Panc1 (cell line): ENCODE results near the gene SLC5A2. TPM values are rescaled to one million over a fixed set of nuclear protein-coding genes. Genes with fewer than 3 reads are reported as not detected.

Source experiments
- ATAC-seq: fragments of 200-7000 bp; cut with Tn5 transposase; 2 replicates; pipeline ENCODE4 v1.9.1; 2020; ENCODE audit warnings: mild to moderate bottlenecking, moderate library complexity
- BruUV-seq: library from RNA; stranded (reverse); fragments of 400-500 nt; replicated peaks from 2 replicates; lab custom pipeline; 2021; lab: Mats Ljungman, UMichigan
- CTCF ChIA-PET: fragments of 300-600 bp; sonication (Branson Sonifier 250); formaldehyde crosslinking; loops from one replicate; lab custom pipeline; 2022; ENCODE audit warnings: antibody characterized with exemption; lab: Charles Lee
- POLR2A ChIA-PET: fragments of 300-600 bp; sonication (Branson Sonifier 250); formaldehyde crosslinking; loops from one replicate; lab custom pipeline; 2022; ENCODE audit warnings: antibody characterized with exemption; lab: Charles Lee
- DNase-seq: peaks from one replicate; pipeline ENCODE4 v3.0.0-alpha.2; 2010; ENCODE audit warnings: low read depth, low spot score
- H3K27ac ChIP-seq: 2 replicates; pipeline ENCODE4 v1.5.1; 2011; ENCODE audit warnings: mild to moderate bottlenecking, low read length, inconsistent platforms
- H3K27me3 ChIP-seq: fragments of 200-500 bp; sonication (Bioruptor generic); 2 replicates; pipeline ENCODE4 v1.6.0; 2014; ENCODE audit warnings: low read length, inconsistent platforms; ENCODE audit not compliant: control insufficient read depth, insufficient read depth
- H3K36me3 ChIP-seq: fragments of 200-500 bp; sonication (Bioruptor generic); 2 replicates; pipeline ENCODE4 v1.5.1; 2014; ENCODE audit warnings: inconsistent platforms, mild to moderate bottlenecking, low read length, moderate library complexity; ENCODE audit not compliant: control insufficient read depth, insufficient read depth
- H3K4me1 ChIP-seq: 2 replicates; pipeline ENCODE4 v1.5.1; 2011; ENCODE audit warnings: inconsistent platforms, mild to moderate bottlenecking, low read length, moderate library complexity; ENCODE audit not compliant: control insufficient read depth, insufficient read depth
- H3K4me3 ChIP-seq, 2 experiments: 2 replicates each; pipeline ENCODE4 v1.5.1; 2011 to 2012; ENCODE audit warnings: low read depth in 2 of 2, low read length in 2 of 2, mild to moderate bottlenecking in 2 of 2, inconsistent platforms in 1 of 2, moderate library complexity in 1 of 2
- H3K9me3 ChIP-seq: fragments of 200-500 bp; sonication (Bioruptor generic); 2 replicates; pipeline ENCODE4 v1.5.1; 2014; ENCODE audit warnings: low read depth, mild to moderate bottlenecking, inconsistent platforms, low read length, moderate library complexity; ENCODE audit not compliant: control insufficient read depth, insufficient read depth
- CTCF ChIP-seq: fragments of 450-650 bp; IDR thresholded peaks from 2 replicates; pipeline ENCODE4 v1.5.1; 2017; ENCODE audit warnings: mild to moderate bottlenecking
- POLR2AphosphoS5 ChIP-seq: IDR thresholded peaks from 2 replicates; pipeline ENCODE4 v1.6.1; 2012; ENCODE audit warnings: mild to moderate bottlenecking, low read depth, low read length, moderate library complexity
- REST ChIP-seq, 2 experiments: IDR thresholded peaks; 2 replicates each; pipeline ENCODE4 v1.6.1; 2011 to 2012; ENCODE audit warnings: low read depth in 2 of 2, control low read depth in 1 of 2, low read length in 1 of 2, mild to moderate bottlenecking in 1 of 2, moderate library complexity in 1 of 2; ENCODE audit not compliant: insufficient read depth in 1 of 2
- SIN3A ChIP-seq: IDR thresholded peaks from 2 replicates; pipeline ENCODE4 v1.6.1; 2012; ENCODE audit warnings: low read depth, mild to moderate bottlenecking, low read length, moderate library complexity, borderline replicate concordance; ENCODE audit not compliant: insufficient read depth
- TCF7L2 ChIP-seq: IDR thresholded peaks from 2 replicates; pipeline ENCODE4 v1.6.1; 2011; ENCODE audit warnings: mild to moderate bottlenecking, low read depth, low read length, inconsistent platforms
- in situ Hi-C: cut with HindIII; loops from 2 replicates; pipeline ENCODE4 v1.10.0; 2016; ENCODE audit warnings: low sequenced_read_pairs, low pct_unique_long_range_greater_than_20kb
- intact Hi-C: fragments of 100-400 bp; cut with micrococcal nuclease; formaldehyde crosslinking; loops from one replicate; pipeline ENCODE4 v1.10.0; 2022; ENCODE audit not compliant: unreplicated experiment
- total RNA-seq: library from RNA; stranded (reverse); gene quantifications from one replicate; pipeline ENCODE4 v1.2.1, GENCODE V29; 2021; ENCODE audit not compliant: unreplicated experiment

Gene SLC5A2
- total RNA-seq, 1 experiment from 2014 or later, result 0.15 TPM

- intact Hi-C loops, result loop anchor here (5.0 kb wide), 1 partner anchor 407 kb away; no protein-coding TSS in a partner anchor
- ATAC-seq (peak; percentile 90), DNase-seq (peak; percentile 97)
- H3K4me3 ChIP-seq, result peak overlapping the region; percentile 78 to 93
- CTCF ChIA-PET, result interaction anchor here (0.6 to 1.2 kb wide), 5 partner anchors 12 to 287 kb away, joined by 3 to 6 read pairs (median 4); no protein-coding TSS in a partner anchor
- no TSS peak for BruUV-seq
- TF ChIP-seq TCF7L2 (no peak), REST (IDR thresholded peaks at IDR 0.05; ENCODE audit: insufficient read depth in 1 of 2, low read depth in 2 of 2, low read length in 1 of 2) (no peak), POLR2AphosphoS5 (no peak; the same call in 1 of the 2 replicates), SIN3A (no peak), CTCF (no peak)
- in situ Hi-C loops, result no loop called here
- no peaks in the 10 kb centered on the region for H3K27me3 ChIP-seq
- H3K9me3 ChIP-seq, result no peaks in the 10 kb centered on the region
- H3K36me3 ChIP-seq, result no peaks in the 10 kb centered on the region
- peak overlapping the region; percentile 94 for H3K27ac ChIP-seq
- POLR2A ChIA-PET, result interaction anchor here (0.9 kb wide), 1 partner anchor 253 kb away, joined by 3 read pairs; a partner anchor contains a TSS
- H3K4me1 ChIP-seq, result peaks cover 30% of the 10 kb centered on the region
These were observed 23.0 kb upstream of the SLC5A2 start for GRCh38 chr16:31459687-31460581.

- no peaks in the 10 kb centered on the region for H3K9me3 ChIP-seq
- H3K27me3 ChIP-seq, result no peaks in the 10 kb centered on the region
- H3K4me3 ChIP-seq, result peak overlapping the region; percentile 78 to 81
- ATAC-seq (no peak), DNase-seq (no peak)
- H3K36me3 ChIP-seq, result no peaks in the 10 kb centered on the region
- peak overlapping the region; percentile 90 for H3K27ac ChIP-seq
- peak; percentile 83 for TF ChIP-seq CTCF
- TF ChIP-seq REST (IDR thresholded peaks at IDR 0.05; ENCODE audit: insufficient read depth in 1 of 2, low read depth in 2 of 2, low read length in 1 of 2), result no peak
- no peak for TF ChIP-seq POLR2AphosphoS5
- no peak for TF ChIP-seq TCF7L2
- no peak for TF ChIP-seq SIN3A
- ChIA-PET CTCF (interaction anchor here (0.6 to 1.2 kb wide), 3 partner anchors 17 to 343 kb away, joined by 3 to 6 read pairs (median 3); no protein-coding TSS in a partner anchor), POLR2A (interaction anchor here (0.9 kb wide), 1 partner anchor 252 kb away, joined by 3 read pairs; a partner anchor contains a TSS)
- in situ Hi-C loops, result no loop called here
- TSS peak; percentile 95 for BruUV-seq
- intact Hi-C loops, result no loop called here
- peaks cover 25% of the 10 kb centered on the region for H3K4me1 ChIP-seq
These were observed 22.3 kb upstream of the SLC5A2 start for GRCh38 chr16:31460582-31461002.
